Mesothelial cell of epicardium (in vitro differentiated cells): ENCODE measurements around the gene PDE4D. TPM values are rescaled to one million over a fixed set of nuclear protein-coding genes. Genes with fewer than 3 reads are reported as not detected.

Source experiments
- DNase-seq, 2 experiments: peaks; one replicate each; pipeline ENCODE4 v3.0.0; 2021; ENCODE audit warnings: low spot score in 2 of 2; ENCODE audit not compliant: unreplicated experiment in 2 of 2
- H3K27ac Mint-ChIP-seq: 2 replicates; pipeline ENCODE4 v1.8.0; 2021; ENCODE audit warnings: mixed read lengths
- H3K27me3 Mint-ChIP-seq: 2 replicates; pipeline ENCODE4 v1.8.0; 2021; ENCODE audit warnings: low read depth, mixed read lengths
- H3K36me3 Mint-ChIP-seq: 2 replicates; pipeline ENCODE4 v1.8.0; 2021; ENCODE audit warnings: mixed read lengths
- H3K4me1 Mint-ChIP-seq: 2 replicates; pipeline ENCODE4 v1.8.0; 2021; ENCODE audit warnings: mixed read lengths
- H3K4me3 Mint-ChIP-seq: 2 replicates; pipeline ENCODE4 v1.8.0; 2021; ENCODE audit warnings: mild to moderate bottlenecking, moderate library complexity, mixed read lengths
- H3K9me3 Mint-ChIP-seq: 2 replicates; pipeline ENCODE4 v1.8.0; 2021; ENCODE audit warnings: mixed read lengths
- total RNA-seq: library from RNA; stranded (reverse); gene quantifications from 3 replicates; pipeline ENCODE4 v1.2.1, GENCODE V29; 2021
- TF ChIP-seq, protein P1 (sequence below): fragments of 200-600 bp; sonication (generic); IDR thresholded peaks from one replicate; pipeline ENCODE4 v1.5.0; 2021; ENCODE audit warnings: antibody characterized with exemption; ENCODE audit not compliant: unreplicated experiment

The PDE4D gene
- total RNA-seq, 1 donor from 2014 or later: 105 TPM

GRCh38 chr5:58987193-58987592 is 906.3 kb downstream of the PDE4D start:
- TF ChIP-seq, protein P1, sequence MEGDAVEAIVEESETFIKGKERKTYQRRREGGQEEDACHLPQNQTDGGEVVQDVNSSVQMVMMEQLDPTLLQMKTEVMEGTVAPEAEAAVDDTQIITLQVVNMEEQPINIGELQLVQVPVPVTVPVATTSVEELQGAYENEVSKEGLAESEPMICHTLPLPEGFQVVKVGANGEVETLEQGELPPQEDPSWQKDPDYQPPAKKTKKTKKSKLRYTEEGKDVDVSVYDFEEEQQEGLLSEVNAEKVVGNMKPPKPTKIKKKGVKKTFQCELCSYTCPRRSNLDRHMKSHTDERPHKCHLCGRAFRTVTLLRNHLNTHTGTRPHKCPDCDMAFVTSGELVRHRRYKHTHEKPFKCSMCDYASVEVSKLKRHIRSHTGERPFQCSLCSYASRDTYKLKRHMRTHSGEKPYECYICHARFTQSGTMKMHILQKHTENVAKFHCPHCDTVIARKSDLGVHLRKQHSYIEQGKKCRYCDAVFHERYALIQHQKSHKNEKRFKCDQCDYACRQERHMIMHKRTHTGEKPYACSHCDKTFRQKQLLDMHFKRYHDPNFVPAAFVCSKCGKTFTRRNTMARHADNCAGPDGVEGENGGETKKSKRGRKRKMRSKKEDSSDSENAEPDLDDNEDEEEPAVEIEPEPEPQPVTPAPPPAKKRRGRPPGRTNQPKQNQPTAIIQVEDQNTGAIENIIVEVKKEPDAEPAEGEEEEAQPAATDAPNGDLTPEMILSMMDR: no peak
- Mint-ChIP-seq H3K27me3 (no peaks in the 10 kb centered on the region), H3K27ac (no peak overlapping the region), H3K4me3 (no peak overlapping the region), H3K4me1 (peaks cover 23% of the 10 kb centered on the region), H3K36me3 (peaks cover 21% of the 10 kb centered on the region), H3K9me3 (no peaks in the 10 kb centered on the region)
- no peak for DNase-seq

DNA sequence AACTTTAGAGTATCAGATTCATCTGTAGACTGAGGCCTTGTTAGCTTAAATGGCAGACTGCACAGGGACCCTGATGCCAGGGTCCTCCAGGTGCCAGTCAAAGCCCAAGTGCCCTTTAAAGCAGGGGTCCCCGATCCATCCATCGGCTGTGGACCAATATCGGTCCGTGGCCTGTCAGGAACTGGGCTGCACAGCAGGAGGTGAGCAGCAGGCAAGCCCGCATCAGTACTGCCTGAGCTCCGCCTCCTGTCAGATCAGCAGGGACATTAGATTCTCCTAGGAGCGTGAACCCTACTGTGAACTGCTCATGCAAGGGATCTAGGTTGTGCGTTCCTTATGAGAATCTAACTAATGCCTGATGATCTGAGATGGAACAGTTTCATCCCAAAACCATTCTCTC is 907.2 kb downstream of the PDE4D start:
- Mint-ChIP-seq H3K4me1 (peaks cover 23% of the 10 kb centered on the region), H3K27ac (peak overlapping the region; percentile 31), H3K4me3 (no peak overlapping the region), H3K27me3 (no peaks in the 10 kb centered on the region), H3K9me3 (no peaks in the 10 kb centered on the region), H3K36me3 (peaks cover 23% of the 10 kb centered on the region)
- no peak for DNase-seq
- TF ChIP-seq, protein P1: no peak

DNA sequence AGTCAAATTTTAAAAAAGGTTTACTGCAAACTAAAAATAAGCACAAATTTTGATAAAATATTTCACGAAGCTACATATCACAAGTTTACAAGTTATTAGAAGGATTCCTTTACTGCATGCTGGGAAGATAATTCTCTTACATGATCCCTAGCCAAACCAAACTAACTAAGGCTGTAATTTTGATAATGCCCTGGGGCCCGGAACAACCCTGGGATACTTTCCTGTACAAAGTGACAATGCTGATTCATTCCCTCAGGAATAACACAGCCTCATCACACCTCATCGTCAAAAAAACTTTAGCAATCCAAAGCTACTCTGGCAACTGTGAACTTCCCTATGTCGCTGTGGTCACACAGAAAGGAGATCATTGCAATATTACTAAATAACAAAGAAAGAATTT is 907.8 kb downstream of the PDE4D start:
- H3K36me3 Mint-ChIP-seq: peaks cover 26% of the 10 kb centered on the region
- H3K27ac Mint-ChIP-seq: peak overlapping the region; percentile 31
- H3K4me1 Mint-ChIP-seq: peaks cover 23% of the 10 kb centered on the region
- no peak for DNase-seq
- TF ChIP-seq, protein P1: no peak
- no peak overlapping the region for H3K4me3 Mint-ChIP-seq
- no peaks in the 10 kb centered on the region for H3K9me3 Mint-ChIP-seq
- no peaks in the 10 kb centered on the region for H3K27me3 Mint-ChIP-seq

DNA sequence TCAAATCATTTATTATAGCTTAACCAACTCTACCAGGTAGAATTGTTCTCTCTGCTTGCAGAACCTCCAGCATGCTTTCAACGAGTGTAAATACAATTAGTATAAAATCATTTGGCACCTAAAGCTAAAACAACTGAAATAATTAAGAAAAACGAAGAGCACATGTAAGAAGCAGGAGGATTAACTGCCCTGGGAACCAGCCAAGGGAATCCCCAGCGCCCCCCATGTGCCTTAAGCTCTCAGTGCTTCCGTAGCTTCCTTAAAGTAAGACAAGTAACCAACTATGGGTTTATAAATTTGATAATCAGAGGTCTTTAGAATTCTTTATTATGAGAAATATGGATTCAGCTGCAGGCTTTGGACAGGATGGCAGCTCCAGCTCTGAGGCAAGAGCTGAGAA is 908.2 kb downstream of the PDE4D start:
- H3K9me3 Mint-ChIP-seq: no peaks in the 10 kb centered on the region

GRCh38 chr5:58983526-58984452 is 909.7 kb downstream of the PDE4D start:
- Mint-ChIP-seq H3K9me3 (no peaks in the 10 kb centered on the region), H3K4me3 (no peak overlapping the region), H3K4me1 (peaks cover 23% of the 10 kb centered on the region), H3K36me3 (peaks cover 20% of the 10 kb centered on the region), H3K27ac (peak overlapping the region; percentile 27), H3K27me3 (no peaks in the 10 kb centered on the region)
- no peak for DNase-seq
- TF ChIP-seq, protein P1: no peak

More for the DNA sequence above, 908.2 kb downstream of the PDE4D start:
- H3K27ac Mint-ChIP-seq: peak overlapping the region; percentile 56
- TF ChIP-seq, protein P1: no peak
- H3K27me3 Mint-ChIP-seq: no peaks in the 10 kb centered on the region
- H3K4me3 Mint-ChIP-seq: no peak overlapping the region
- peaks cover 23% of the 10 kb centered on the region for H3K4me1 Mint-ChIP-seq
- H3K36me3 Mint-ChIP-seq: peaks cover 24% of the 10 kb centered on the region
- DNase-seq: no peak
